ENCODE measurements around the gene ELMO2. TPM values are rescaled to one million over a fixed set of nuclear protein-coding genes. Genes with fewer than 3 reads are reported as not detected.

ELMO2 gene
- total RNA-seq, 4 donors from 2014 or later, result 41.6 to 69.1 (median 53.8) TPM

- WGBS, 2 donors (ENCODE audit: low coverage in 1 of 2), result 40 to 56% methylated on average over 6 to 7 of the region's 10 CpGs
- no peak for TF ChIP-seq CTCF (IDR thresholded peaks at IDR 0.05)
- TF ChIP-seq POLR2A (IDR thresholded peaks at IDR 0.05), result no peak
- TF ChIP-seq POLR2AphosphoS5 (IDR thresholded peaks at IDR 0.05), result no peak
- TF ChIP-seq EP300 (IDR thresholded peaks at IDR 0.05), result no peak
- peaks cover 0 to 59% of the 10 kb centered on the region in 2 donors for H3K36me3 ChIP-seq
- H3K27ac ChIP-seq, result peak overlapping the region; percentile 89 to 98 (median 97)
- H3K9me3 ChIP-seq, result no peaks in the 10 kb centered on the region
- no peak for ATAC-seq
- H3K4me3 ChIP-seq, result peak overlapping the region; percentile 80 to 85
- peaks cover 0 to 53% (median 23%) of the 10 kb centered on the region in 3 donors for H3K4me1 ChIP-seq
- H3K27me3 ChIP-seq, result no peaks in the 10 kb centered on the region
These were observed 41.5 kb downstream of the ELMO2 start for GRCh38 chr20:46364670-46365486.

- H3K27me3 ChIP-seq, result no peaks in the 10 kb centered on the region
- H3K36me3 ChIP-seq, result peaks cover 0 to 51% of the 10 kb centered on the region in 2 donors
- WGBS, 2 donors (ENCODE audit: low coverage in 1 of 2), result 0 to 3% methylated on average over 3 to 7 of the region's 64 CpGs
- peaks cover 0 to 61% (median 27%) of the 10 kb centered on the region in 3 donors for H3K4me1 ChIP-seq
- H3K4me3 ChIP-seq, result peak overlapping the region; percentile 80 to 85
- peak; percentile 95 for ATAC-seq
- H3K9me3 ChIP-seq, result no peaks in the 10 kb centered on the region
- peak in 1 of 4 experiments; percentile 10 for TF ChIP-seq CTCF (IDR thresholded peaks at IDR 0.05)
- peak; percentile 89 for TF ChIP-seq POLR2AphosphoS5 (IDR thresholded peaks at IDR 0.05)
- TF ChIP-seq EP300 (IDR thresholded peaks at IDR 0.05), result no peak
- peak; percentile 87 to 90 for TF ChIP-seq POLR2A (IDR thresholded peaks at IDR 0.05)
- peak overlapping the region; percentile 89 to 98 (median 97) for H3K27ac ChIP-seq
These were observed 42.3 kb downstream of the ELMO2 start for GRCh38 chr20:46363874-46364669.

- Histone ChIP-seq H3K4me1 (peaks cover 0 to 67% (median 27%) of the 10 kb centered on the region in 3 donors), H3K36me3 (peaks cover 0 to 51% of the 10 kb centered on the region in 2 donors), H3K4me3 (peak overlapping the region; percentile 80 to 85), H3K27me3 (no peaks in the 10 kb centered on the region), H3K27ac (peak overlapping the region in 3 of 4 donors; percentile 96 to 98 (median 98)), H3K9me3 (no peaks in the 10 kb centered on the region)
- TF ChIP-seq EP300 (IDR thresholded peaks at IDR 0.05) (no peak), POLR2A (IDR thresholded peaks at IDR 0.05) (no peak), POLR2AphosphoS5 (IDR thresholded peaks at IDR 0.05) (no peak), CTCF (IDR thresholded peaks at IDR 0.05) (no peak)
- no peak for ATAC-seq
- WGBS, 2 donors (ENCODE audit: low coverage in 1 of 2), result 44 to 61% methylated on average over 8 to 10 of the region's 14 CpGs
These were observed 43.2 kb downstream of the ELMO2 start for GRCh38 chr20:46362921-46363867.

GRCh38 chr20:46361811-46362210, 44.6 kb downstream of the ELMO2 start:
- Histone ChIP-seq H3K9me3 (no peaks in the 10 kb centered on the region), H3K4me1 (peaks cover 0 to 77% (median 34%) of the 10 kb centered on the region in 3 donors), H3K27ac (no peak overlapping the region), H3K27me3 (no peaks in the 10 kb centered on the region), H3K36me3 (peaks cover 0 to 39% of the 10 kb centered on the region in 2 donors), H3K4me3 (no peak overlapping the region)
- WGBS, 2 donors (ENCODE audit: low coverage in 1 of 2), result 94% methylated on average over 2 of the region's 2 CpGs; no CpG with 5 or more reads in 1 of the 2 donors
- ATAC-seq, result no peak
- TF ChIP-seq EP300 (IDR thresholded peaks at IDR 0.05) (no peak), CTCF (IDR thresholded peaks at IDR 0.05) (no peak), POLR2A (IDR thresholded peaks at IDR 0.05) (no peak), POLR2AphosphoS5 (IDR thresholded peaks at IDR 0.05) (no peak)

Data from gastroesophageal sphincter (tissue), 4 donors.